Measurements from ENCODE around the gene STAT5B.

DNA sequence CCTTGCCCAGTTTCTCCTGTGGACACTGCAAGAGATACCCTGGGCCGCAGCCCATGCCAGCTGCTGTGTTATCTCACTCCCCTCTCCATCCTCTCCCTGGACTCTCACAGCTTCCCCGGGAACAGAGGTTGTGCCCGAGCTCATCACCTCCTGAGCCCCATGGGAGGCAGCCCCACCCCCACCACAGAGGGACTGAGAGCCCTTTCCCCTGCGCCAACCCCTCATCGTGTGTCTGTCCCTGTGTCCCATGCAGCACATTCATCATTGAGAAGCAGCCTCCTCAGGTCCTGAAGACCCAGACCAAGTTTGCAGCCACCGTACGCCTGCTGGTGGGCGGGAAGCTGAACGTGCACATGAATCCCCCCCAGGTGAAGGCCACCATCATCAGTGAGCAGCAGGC lies 24.8 kb upstream of the STAT5B start:
- TF ChIP-seq, protein P1, sequence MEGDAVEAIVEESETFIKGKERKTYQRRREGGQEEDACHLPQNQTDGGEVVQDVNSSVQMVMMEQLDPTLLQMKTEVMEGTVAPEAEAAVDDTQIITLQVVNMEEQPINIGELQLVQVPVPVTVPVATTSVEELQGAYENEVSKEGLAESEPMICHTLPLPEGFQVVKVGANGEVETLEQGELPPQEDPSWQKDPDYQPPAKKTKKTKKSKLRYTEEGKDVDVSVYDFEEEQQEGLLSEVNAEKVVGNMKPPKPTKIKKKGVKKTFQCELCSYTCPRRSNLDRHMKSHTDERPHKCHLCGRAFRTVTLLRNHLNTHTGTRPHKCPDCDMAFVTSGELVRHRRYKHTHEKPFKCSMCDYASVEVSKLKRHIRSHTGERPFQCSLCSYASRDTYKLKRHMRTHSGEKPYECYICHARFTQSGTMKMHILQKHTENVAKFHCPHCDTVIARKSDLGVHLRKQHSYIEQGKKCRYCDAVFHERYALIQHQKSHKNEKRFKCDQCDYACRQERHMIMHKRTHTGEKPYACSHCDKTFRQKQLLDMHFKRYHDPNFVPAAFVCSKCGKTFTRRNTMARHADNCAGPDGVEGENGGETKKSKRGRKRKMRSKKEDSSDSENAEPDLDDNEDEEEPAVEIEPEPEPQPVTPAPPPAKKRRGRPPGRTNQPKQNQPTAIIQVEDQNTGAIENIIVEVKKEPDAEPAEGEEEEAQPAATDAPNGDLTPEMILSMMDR (IDR thresholded peaks at IDR 0.05) = no peak
- TF ChIP-seq POLR2A (IDR thresholded peaks at IDR 0.05) = no peak
